Endodermal cell (in vitro differentiated cells): Measurements from ENCODE around the gene PPM1K. TPM values are rescaled to one million over a fixed set of nuclear protein-coding genes. Genes with fewer than 3 reads are reported as not detected.

Source experiments
- DNase-seq: peaks from one replicate; pipeline ENCODE4 v3.0.0-alpha.2; 2017
- H3K27ac ChIP-seq: 2 replicates; pipeline ENCODE4 v1.5.1; 2013; ENCODE audit warnings: mild to moderate bottlenecking, low read depth, low read length, moderate library complexity
- H3K27me3 ChIP-seq: 2 replicates; pipeline ENCODE4 v1.6.1; 2013; ENCODE audit warnings: mild to moderate bottlenecking, low read length, moderate library complexity; ENCODE audit not compliant: insufficient read depth, control insufficient read depth, poor library complexity, severe bottlenecking
- H3K36me3 ChIP-seq: 2 replicates; pipeline ENCODE4 v1.7.0; 2013; ENCODE audit warnings: mild to moderate bottlenecking, low read length, moderate library complexity; ENCODE audit not compliant: control insufficient read depth, insufficient read depth
- H3K4me1 ChIP-seq: one replicate; pipeline ENCODE4 v1.7.0; 2013; ENCODE audit warnings: low read length; ENCODE audit not compliant: control insufficient read depth, insufficient read depth
- H3K4me3 ChIP-seq: 2 replicates; pipeline ENCODE4 v1.5.1; 2013; ENCODE audit warnings: mild to moderate bottlenecking, low read length, moderate library complexity
- H3K9ac ChIP-seq: 2 replicates; pipeline ENCODE4 v1.6.1; 2013; ENCODE audit warnings: mild to moderate bottlenecking, low read length, moderate library complexity; ENCODE audit not compliant: poor library complexity, severe bottlenecking; ENCODE audit errors: extremely low read depth
- H3K9me3 ChIP-seq: 2 replicates; pipeline ENCODE4 v1.6.1; 2013; ENCODE audit warnings: mild to moderate bottlenecking, low read length, moderate library complexity; ENCODE audit not compliant: control insufficient read depth
- H3K27ac Mint-ChIP-seq: 2 replicates; pipeline ENCODE4 v1.8.0; 2020; ENCODE audit warnings: mixed read lengths
- H3K27me3 Mint-ChIP-seq: 2 replicates; pipeline ENCODE4 v1.8.0; 2021; ENCODE audit warnings: mild to moderate bottlenecking, mixed read lengths; ENCODE audit not compliant: insufficient read depth
- H3K36me3 Mint-ChIP-seq: 2 replicates; pipeline ENCODE4 v1.8.0; 2020; ENCODE audit warnings: low read depth, mixed read lengths
- H3K4me1 Mint-ChIP-seq: 2 replicates; pipeline ENCODE4 v1.8.0; 2020; ENCODE audit warnings: mixed read lengths
- H3K4me3 Mint-ChIP-seq: 2 replicates; pipeline ENCODE4 v1.8.0; 2020; ENCODE audit warnings: mild to moderate bottlenecking, moderate library complexity, mixed read lengths
- H3K9me3 Mint-ChIP-seq: 2 replicates; pipeline ENCODE4 v1.8.0; 2020; ENCODE audit warnings: mild to moderate bottlenecking, mixed read lengths
- CTCF ChIP-seq: fragments of 200-600 bp; sonication (generic); conservative IDR thresholded peaks from 2 replicates; pipeline ENCODE4 v1.5.0; 2021; ENCODE audit warnings: antibody characterized with exemption, mild to moderate bottlenecking
- WGBS, 2 experiments: methylation state at CpG; one replicate each; pipeline versions ENCODE4 v1.1.5 to v1.1.7; 2013; ENCODE audit warnings: missing lambda C conversion rate in 2 of 2, mixed read lengths in 1 of 2; ENCODE audit not compliant: insufficient coverage in 1 of 2, insufficient read length in 1 of 2; 5-methylcytosine and 5-hydroxymethylcytosine counted together
- total RNA-seq, 2 donors: library from RNA; stranded (reverse); fragmentation: NEBNext Ultra II Directional in 1 of 2; extraction: Animal tissue kit (Norgen Biotek cat#: 25700) in 1 of 2; gene quantifications; 2 replicates in 1 of 2; 3 replicates in 1 of 2; pipeline ENCODE4 v1.2.1, GENCODE V29; 2021

The PPM1K gene
- total RNA-seq, 2 donors from 2014 or later = 35.1 to 37.8 TPM

- 95% methylated on average over 2 of the region's 2 CpGs; no CpG with 5 or more reads in 1 of the 2 experiments for WGBS, 2 experiments
- no peaks in the 10 kb centered on the region for H3K27me3 Mint-ChIP-seq
Measured at GRCh38 chr4:88257726-88258125, 26.6 kb downstream of the PPM1K start.

GRCh38 chr4:88255111-88255510, 29.2 kb downstream of the PPM1K start:
- Histone ChIP-seq H3K4me1 (no peaks in the 10 kb centered on the region), H3K27ac (no peak overlapping the region), H3K9me3 (no peaks in the 10 kb centered on the region), H3K36me3 (no peaks in the 10 kb centered on the region), H3K4me3 (no peak overlapping the region), H3K9ac (no peak overlapping the region), H3K27me3 (no peaks in the 10 kb centered on the region)
- no peak overlapping the region for H3K27ac Mint-ChIP-seq
- DNase-seq = no peak
- H3K27me3 Mint-ChIP-seq = no peaks in the 10 kb centered on the region
- no peaks in the 10 kb centered on the region for H3K4me1 Mint-ChIP-seq
- H3K9me3 Mint-ChIP-seq = no peaks in the 10 kb centered on the region
- TF ChIP-seq CTCF = no peak
- H3K36me3 Mint-ChIP-seq = peaks cover 8% of the 10 kb centered on the region
- 84 to 100% methylated on average over 2 of the region's 2 CpGs for WGBS, 2 experiments
- H3K4me3 Mint-ChIP-seq = no peak overlapping the region

More at GRCh38 chr4:88257726-88258125, 26.6 kb downstream of the PPM1K start:
- no peak overlapping the region for H3K27ac Mint-ChIP-seq
- no peak overlapping the region for H3K4me3 ChIP-seq
- TF ChIP-seq CTCF = no peak
- no peak overlapping the region for H3K27ac ChIP-seq
- no peaks in the 10 kb centered on the region for H3K27me3 ChIP-seq
- H3K36me3 Mint-ChIP-seq = peaks cover 28% of the 10 kb centered on the region
- no peaks in the 10 kb centered on the region for H3K4me1 ChIP-seq
- H3K9me3 ChIP-seq = no peaks in the 10 kb centered on the region
- no peaks in the 10 kb centered on the region for H3K4me1 Mint-ChIP-seq
- peaks cover 23% of the 10 kb centered on the region for H3K36me3 ChIP-seq
- H3K4me3 Mint-ChIP-seq = no peak overlapping the region
- no peaks in the 10 kb centered on the region for H3K9me3 Mint-ChIP-seq
- DNase-seq = no peak
- H3K9ac ChIP-seq = no peak overlapping the region

GRCh38 chr4:88251924-88252323, 32.4 kb downstream of the PPM1K start:
- Mint-ChIP-seq H3K27ac (no peak overlapping the region), H3K36me3 (no peaks in the 10 kb centered on the region), H3K27me3 (no peaks in the 10 kb centered on the region), H3K4me1 (no peaks in the 10 kb centered on the region), H3K4me3 (no peak overlapping the region), H3K9me3 (peaks cover 6% of the 10 kb centered on the region)
- Histone ChIP-seq H3K9me3 (no peaks in the 10 kb centered on the region), H3K9ac (no peak overlapping the region), H3K27ac (no peak overlapping the region), H3K27me3 (no peaks in the 10 kb centered on the region), H3K4me1 (no peaks in the 10 kb centered on the region), H3K4me3 (no peak overlapping the region), H3K36me3 (no peaks in the 10 kb centered on the region)
- WGBS, 2 experiments = 93 to 100% methylated on average over 3 of the region's 3 CpGs
- TF ChIP-seq CTCF = no peak
- no peak for DNase-seq
